Peyer's patch (tissue), 4 donors: ENCODE measurements around the gene BMPER.

Experiments used
- POLR2A ChIP-seq, 2 donors: fragments of 450-650 bp; IDR thresholded peaks; one replicate each; pipeline ENCODE4 v1.5.1; 2017; ENCODE audit warnings: antibody characterized with exemption in 2 of 2, mild to moderate bottlenecking in 2 of 2, moderate library complexity in 2 of 2
- TF ChIP-seq, protein P1 (sequence below), 6 experiments: fragments of 450-650 bp in 4 of 6; fragments of 200-600 bp in 2 of 6; sonication (generic) in 1 of 6; IDR thresholded peaks; one replicate each; pipeline ENCODE4 v1.5.1; 2017 to 2019; ENCODE audit warnings: antibody characterized with exemption in 6 of 6, mild to moderate bottlenecking in 3 of 6, moderate library complexity in 1 of 6

GRCh38 chr7:34019301-34019790 lies 114.0 kb downstream of the BMPER start:
- TF ChIP-seq, protein P1, sequence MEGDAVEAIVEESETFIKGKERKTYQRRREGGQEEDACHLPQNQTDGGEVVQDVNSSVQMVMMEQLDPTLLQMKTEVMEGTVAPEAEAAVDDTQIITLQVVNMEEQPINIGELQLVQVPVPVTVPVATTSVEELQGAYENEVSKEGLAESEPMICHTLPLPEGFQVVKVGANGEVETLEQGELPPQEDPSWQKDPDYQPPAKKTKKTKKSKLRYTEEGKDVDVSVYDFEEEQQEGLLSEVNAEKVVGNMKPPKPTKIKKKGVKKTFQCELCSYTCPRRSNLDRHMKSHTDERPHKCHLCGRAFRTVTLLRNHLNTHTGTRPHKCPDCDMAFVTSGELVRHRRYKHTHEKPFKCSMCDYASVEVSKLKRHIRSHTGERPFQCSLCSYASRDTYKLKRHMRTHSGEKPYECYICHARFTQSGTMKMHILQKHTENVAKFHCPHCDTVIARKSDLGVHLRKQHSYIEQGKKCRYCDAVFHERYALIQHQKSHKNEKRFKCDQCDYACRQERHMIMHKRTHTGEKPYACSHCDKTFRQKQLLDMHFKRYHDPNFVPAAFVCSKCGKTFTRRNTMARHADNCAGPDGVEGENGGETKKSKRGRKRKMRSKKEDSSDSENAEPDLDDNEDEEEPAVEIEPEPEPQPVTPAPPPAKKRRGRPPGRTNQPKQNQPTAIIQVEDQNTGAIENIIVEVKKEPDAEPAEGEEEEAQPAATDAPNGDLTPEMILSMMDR (IDR thresholded peaks at IDR 0.05), result no peak
- TF ChIP-seq POLR2A (IDR thresholded peaks at IDR 0.05), result no peak
